GM19193 (cell line): ENCODE measurements around the gene MICA.

Experiments used
- POLR2A ChIP-seq: IDR thresholded peaks from 4 replicates; pipeline ENCODE4 v1.6.1; 2011; ENCODE audit not compliant: insufficient read depth, insufficient read length; ENCODE audit errors: extremely low read depth

The MICA gene

DNA sequence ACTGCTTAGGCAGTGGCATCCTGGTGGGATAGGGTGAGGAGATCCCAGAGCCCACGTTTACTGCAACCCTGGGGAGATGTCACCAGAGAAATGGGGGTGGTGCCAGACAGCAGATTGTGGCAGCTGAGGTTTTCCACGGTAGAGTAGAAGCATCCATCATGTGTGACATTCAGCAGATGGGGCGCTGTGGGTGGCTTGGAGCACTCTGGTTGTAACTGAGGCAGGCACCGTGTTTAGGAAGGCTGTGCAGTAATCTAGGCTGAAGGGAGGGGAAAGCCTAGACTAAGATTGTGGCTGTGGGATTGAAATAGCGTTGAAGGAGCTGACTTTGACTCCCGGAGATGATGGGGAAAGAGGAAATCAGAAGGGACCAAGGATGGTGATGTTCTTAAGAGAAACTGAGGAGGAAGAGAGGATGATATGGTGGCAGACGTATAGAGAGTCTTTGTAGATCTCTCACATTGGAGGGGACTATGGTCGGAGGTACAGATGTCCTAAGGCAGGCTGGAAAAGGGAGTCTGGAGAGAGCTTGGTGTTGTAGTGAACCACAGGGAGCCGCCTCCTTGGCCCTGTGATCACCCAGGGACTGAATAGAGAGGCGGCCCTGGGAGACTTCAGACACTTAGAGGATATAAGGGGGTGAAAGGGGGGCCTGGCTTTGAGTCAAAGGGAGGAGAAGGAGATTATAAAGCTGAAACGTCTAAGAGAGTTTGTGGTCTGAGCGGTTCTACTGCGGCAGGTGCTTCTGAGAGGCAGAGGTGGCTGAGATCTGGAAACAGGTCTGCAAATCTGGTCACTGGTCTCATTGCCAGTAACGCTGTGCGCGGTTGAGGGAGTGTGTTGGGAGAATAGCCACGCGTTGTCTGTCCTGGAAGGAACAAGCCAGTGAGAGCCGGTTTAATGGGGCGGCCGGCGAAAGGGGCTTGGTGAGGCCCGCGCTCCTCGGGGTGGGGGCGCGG, 792 bp upstream of the MICA start:
- TF ChIP-seq POLR2A, result no peak

DNA sequence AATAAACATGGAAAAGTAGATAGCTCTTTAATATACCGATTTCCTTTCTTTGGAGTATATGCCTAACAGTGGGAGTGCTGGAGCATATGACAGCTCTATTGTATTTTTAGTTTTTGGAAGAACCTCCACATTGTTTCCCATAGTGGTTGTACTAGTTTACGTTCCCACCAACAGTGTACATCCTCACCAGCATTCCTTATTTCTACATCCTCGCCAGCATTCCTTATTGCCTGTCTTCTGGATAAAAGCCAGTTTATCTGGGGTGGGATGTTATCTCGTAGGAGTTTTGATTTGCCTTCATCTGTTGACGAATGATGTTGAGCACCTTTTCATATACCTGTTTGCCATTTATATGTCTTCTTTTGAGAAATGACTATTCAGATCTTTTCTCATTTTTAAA, 2.6 kb downstream of the MICA start:
- TF ChIP-seq POLR2A, result no peak

DNA sequence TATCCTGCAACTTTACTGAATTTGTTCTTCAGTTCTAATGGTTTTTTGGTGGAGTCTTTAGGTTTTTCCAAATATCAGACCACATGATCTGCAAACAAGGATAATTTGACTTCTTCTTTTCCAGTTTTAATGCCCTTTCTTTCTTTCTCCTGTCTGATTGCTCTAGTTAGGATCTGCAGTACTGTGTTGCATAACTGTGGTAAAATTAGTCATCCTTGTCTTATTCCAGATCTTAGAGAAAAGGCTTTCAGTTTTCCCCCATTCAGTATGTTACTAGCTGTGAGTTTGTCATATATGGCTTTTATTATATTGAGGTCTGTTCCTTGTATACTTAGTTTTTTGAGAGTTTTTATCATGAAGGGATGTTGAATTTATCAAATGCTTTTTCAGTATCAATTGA, 4.3 kb downstream of the MICA start:
- no peak for TF ChIP-seq POLR2A

DNA sequence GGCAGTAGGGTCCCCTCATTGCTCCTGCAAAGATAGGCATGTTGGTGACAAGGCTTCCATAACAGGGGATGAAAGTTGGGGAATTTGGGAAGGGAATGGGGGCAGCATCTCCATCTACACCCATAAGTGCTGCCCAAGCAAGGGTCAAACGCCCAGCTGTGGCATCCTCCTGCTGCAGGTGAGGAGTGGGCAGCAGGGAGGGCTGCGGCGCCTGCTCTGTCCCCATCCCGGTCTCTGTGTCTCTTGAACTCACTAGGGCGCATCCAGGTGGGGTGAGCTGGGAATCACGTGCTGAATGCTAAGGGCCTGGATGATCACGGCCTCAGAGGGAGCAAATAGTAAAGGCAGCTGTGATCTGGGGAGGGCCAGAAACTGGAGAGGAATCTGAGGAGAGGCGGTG, 9.1 kb downstream of the MICA start:
- TF ChIP-seq POLR2A, result no peak

DNA sequence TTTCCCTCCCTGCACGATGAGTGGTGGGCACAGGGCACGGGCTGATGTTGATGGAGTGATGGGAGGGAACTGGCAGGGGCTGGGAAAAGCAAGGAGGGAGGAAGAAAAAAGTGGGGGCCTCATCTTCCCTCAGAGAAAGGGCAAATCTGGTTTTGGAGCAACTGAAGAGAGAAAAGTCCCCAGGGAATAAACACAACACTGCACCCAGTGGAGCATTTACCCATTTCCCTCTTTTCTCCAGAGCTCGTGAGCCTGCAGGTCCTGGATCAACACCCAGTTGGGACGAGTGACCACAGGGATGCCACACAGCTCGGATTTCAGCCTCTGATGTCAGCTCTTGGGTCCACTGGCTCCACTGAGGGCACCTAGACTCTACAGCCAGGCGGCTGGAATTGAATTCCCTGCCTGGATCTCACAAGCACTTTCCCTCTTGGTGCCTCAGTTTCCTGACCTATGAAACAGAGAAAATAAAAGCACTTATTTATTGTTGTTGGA, 11.4 kb downstream of the MICA start:
- TF ChIP-seq POLR2A, result no peak

DNA sequence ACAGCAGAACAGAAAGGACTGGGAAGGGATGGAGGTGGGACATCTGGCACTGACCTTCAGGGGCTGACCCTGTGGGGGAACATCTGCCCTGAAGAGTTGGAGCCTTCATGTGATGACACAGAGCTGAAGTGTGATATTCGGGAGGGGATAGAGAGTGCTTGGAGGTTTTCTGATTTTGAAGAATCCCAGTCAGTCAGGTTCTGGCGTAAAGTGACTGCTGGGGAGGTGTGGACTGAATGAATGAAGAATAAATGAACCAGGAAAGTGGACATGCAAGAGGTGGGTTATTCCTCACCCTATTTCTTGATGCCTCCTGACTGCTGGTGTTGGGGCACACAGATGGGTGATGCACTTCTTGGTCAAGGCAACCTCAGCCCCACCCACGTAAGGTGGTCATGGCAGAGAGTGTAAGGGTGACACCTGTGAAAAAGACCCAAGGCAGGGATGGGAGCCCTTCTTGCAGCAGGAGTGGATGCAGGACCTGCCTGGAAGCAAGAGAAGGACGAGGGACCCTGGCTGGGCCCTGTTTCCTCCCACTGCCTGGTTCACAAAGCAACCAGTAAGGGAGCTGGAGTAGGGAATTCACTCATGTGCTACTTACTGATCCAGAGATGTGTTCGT, 13.1 kb downstream of the MICA start:
- no peak for TF ChIP-seq POLR2A

DNA sequence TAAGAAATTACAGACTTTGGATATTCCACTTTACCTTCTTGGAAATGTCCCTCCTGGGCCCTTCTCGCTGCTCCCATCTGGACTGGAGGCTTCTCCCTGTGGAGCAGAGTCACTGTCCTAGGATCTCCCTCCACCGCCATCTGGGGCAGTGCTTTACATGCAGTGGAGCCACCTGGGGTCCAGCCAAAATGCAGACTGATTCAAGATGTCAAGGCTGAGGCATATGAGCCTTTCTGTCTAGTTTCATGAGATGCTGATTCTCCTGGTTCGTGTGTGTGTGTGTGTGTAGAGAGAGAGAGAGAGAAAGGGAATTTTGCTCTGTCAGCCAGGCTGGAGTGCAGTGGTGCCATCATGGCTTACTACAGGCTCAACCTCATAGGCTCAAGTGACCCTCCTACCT, 14.9 kb downstream of the MICA start:
- TF ChIP-seq POLR2A, result no peak

DNA sequence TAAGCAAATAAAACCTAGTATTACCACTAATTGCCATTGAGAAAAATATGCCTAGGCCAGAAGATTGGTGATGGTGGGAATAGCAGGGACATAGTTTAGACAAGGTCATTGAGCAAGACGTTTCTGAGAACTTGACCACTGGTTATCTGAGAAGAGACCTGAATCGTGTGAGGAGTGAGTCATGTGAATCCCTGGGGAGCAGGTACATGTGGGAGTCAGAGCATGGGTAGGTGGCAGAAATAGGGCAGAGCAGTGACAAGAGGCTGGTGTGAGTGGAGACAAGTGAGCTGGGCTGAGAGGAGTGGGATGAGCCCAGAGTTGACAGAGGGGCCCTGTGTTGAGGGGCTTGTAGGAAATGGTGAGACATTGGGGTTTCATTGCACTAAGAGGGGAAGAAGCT, 16.4 kb downstream of the MICA start:
- TF ChIP-seq POLR2A, result no peak

DNA sequence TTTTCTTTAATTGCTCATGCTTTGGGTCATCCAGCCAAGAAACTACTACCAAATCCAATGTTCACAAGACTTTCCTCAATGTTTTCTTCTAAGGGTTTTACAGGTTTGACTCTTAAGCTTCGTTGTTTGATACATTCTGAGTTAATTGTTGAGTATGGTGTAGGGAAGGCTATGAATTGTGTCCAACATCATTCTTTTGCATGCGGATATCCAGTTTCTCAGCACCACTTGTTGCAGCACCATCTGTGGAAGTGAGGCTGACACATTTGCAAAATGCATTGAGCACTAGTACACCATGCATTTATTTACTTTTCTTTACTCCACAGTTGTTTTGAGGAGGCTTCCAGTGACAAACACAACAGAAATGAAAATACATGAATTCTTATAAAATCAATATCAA, 17.2 kb downstream of the MICA start:
- no peak for TF ChIP-seq POLR2A

DNA sequence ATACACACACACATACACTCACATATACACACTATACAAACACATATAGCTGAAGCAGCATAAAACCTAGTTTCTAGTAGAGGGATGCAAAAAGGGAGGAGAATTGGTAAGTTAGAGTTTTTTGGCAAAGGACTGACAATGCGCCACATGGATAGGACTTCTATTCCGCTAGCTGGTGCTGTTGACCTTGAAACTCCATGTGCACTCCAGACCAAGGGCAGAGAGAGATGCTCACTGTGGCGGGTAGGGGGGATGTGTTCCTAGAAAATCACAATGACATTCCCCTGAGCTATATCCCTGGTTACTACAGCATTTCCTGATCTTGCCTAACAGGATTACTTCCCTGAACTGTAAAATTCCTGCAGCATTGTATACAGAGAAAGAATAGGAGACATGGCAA, 19.2 kb downstream of the MICA start:
- no peak for TF ChIP-seq POLR2A

DNA sequence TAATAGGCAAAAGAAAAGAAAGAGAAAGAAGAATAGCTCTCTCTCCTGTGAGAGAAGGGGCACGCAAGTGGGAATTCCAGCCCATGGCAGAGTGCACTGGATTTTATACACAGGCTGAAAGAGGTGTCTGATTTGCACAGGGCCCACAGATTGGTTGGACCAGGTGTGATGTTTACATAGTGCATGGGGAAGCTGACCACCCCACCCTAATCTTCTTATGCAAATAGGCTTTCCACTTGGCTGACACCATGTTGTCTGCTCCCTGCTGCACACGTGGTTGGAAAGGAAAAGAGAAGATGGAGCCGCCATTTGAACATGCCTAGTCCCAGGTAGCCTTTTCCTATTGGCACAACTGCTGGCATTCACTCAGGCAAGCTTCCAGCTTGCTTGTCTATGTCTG, 20.2 kb downstream of the MICA start:
- TF ChIP-seq POLR2A, result no peak

DNA sequence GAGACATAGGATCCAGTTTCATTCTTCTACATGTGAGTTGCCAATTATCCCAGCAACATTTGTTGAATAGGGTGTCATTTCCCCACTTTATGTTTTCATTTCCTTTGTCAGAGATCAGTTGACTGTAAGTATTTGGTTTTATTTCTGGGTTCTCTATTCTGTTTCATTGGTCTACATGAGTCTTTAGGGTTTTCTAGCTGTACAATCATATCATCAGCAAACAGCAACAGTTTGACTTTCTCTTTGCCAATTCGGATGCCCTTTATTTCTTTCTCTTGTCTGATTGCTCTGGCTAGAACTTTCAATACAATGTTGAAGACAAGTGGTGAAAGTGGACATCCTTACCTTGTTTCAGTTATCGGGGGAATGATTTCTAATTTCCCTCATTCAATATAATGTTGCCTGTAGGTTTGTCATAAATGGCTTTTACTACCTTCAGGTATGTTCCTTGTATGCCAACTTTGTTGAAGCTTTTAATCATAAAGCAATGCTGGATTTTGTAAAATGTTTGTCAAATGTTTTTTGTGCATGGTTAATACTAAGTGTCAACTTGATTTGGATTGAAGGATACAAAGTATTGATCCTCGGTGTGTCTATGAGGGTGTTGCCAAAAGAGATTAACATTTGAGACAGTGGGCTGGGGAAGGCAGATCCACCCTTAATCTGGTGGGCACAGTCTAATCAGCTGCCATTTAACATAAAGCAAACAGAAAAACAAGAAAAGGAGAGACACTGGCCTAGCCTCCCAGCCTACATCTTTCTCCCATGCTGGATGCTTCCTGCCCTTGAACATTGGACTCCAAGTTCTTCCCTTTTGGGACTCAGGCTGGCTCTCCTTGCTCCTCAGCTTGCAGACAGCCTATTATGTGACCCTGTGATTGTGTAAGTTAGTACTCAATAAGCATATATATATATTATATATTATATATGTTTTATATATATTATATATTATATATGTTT, 23.3 kb downstream of the MICA start:
- TF ChIP-seq POLR2A, result no peak

DNA sequence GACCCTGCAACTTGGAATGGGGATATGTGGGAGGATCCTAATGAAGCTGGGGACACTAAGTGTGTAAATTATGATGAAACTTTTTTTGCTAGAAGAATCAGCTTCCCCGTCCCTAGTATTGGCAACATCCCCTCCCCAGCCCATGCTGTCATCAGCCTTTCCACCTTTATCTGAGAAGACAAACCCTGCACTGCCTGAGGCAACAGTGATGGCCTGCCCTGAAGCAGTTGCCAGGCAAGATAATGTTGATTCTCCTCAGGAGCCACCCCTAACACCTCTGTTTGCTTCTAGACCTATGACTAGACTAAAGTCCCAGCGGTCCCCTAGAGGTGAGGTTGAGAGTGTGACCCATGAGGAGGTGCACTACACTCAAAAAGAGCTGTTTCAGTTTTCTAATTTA, 27.1 kb downstream of the MICA start:
- no peak for TF ChIP-seq POLR2A

DNA sequence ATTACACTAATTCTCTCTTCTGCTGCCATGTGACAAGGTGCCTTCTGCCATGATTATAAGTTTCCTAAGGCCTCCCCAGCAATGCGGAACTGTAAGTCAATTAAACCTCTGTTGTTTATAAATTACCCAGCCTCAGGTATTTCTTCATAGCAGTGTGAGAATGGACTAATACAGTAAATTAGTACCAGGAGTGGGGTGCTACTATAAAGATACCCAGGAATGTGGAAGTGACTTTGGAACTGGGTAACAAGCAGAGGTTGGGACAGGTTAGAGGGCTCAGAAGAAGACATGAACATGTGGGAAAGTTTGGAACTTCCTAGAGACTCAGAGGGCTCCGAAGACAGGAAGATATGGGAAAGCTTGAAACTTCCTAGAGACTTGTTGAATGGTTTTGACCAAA, 34.8 kb downstream of the MICA start:
- TF ChIP-seq POLR2A, result no peak

DNA sequence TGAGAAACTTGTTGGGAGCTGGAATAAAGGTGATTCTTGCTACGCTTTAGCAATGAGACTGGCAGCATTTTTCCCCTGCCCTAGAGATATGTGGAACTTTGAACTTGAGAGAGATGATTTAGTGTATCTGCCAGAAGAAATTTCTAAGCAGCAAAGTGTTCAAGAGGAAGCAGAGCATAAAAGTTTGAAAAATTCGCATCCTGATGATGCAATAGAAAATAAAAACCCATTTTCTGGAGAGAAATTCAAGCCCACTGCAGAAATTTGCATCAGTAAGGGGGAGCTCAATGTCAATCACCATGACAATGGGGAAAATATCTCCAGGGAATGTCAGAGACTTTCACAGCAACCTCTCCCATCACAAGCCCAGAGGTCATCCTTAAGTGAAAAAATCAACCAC, 35.3 kb downstream of the MICA start:
- no peak for TF ChIP-seq POLR2A
